ENCODE results near the gene CLTB.

CLTB gene

DNA sequence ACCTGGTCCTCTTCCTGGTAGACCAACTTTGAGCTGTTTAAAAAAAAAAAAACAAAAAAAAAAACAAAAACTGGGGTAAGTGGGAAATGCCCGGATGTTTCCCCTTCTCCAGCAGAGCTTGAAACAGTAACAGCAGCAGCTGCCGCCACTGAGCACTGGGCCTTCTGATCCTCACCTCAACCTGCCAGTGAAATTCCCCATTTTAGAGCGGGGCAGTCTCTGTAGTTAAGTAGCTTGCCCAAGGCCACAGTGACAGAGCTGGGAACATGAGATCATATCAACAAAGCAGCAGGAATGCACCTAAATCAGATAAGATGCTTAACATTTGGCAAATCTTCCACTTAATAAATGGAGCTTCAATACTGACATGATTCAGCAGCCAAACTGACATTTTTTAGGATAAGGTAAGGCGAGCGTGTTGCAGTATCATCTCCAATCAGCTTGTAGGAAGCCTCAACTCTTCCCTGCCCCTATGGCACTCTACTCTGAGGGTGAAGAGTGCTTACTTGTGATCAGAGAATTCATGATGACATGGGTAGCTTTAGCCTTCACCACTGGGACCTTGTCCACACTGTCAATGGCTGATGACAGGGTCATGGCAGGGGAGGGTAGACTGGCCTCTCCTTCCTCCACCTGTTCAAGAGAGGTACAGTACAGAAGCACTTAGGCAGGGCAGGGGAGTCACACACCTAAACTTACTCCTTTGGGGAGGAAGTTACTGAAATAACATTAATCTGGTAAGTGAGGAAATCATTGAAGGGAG lies 64.0 kb downstream of the CLTB start:
- DNase-seq (ENCODE audit: low read depth) = no peak

DNA sequence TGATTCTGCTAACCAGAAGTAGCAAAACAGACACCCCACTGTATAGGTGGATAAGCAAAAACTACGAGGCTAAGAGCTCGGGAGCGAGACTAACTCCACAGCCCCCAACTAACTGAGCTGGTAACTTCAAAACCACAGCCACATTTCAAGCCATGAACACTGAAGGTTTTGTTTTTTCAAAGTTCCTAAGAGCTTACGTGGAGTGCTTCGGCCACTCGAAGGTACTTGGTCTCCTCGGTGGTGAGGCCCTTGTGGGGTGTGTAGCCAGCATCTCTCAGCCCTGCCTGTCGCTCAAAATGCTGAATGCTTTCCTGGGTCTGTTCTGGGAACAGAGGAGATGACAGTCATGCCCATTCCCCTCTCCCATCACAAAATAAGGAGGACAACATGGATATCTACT lies 65.9 kb downstream of the CLTB start:
- no peak for DNase-seq (ENCODE audit: low read depth)

GRCh38 chr5:176342766-176343458 lies 73.4 kb downstream of the CLTB start:
- no peak for DNase-seq (ENCODE audit: low read depth)

All from fibroblast of the conjunctiva (primary cell).